GM12801 (cell line): Measurements from ENCODE around the gene MEST.

Experiments used
- CTCF ChIP-seq: IDR thresholded peaks from one replicate; pipeline ENCODE4 v1.5.1; 2011; ENCODE audit warnings: control low read depth; ENCODE audit not compliant: insufficient read length; ENCODE audit errors: extremely low read depth

The MEST gene

GRCh38 chr7:130486954-130487436, 4.9 kb upstream of the MEST start:
- no peak for TF ChIP-seq CTCF

DNA sequence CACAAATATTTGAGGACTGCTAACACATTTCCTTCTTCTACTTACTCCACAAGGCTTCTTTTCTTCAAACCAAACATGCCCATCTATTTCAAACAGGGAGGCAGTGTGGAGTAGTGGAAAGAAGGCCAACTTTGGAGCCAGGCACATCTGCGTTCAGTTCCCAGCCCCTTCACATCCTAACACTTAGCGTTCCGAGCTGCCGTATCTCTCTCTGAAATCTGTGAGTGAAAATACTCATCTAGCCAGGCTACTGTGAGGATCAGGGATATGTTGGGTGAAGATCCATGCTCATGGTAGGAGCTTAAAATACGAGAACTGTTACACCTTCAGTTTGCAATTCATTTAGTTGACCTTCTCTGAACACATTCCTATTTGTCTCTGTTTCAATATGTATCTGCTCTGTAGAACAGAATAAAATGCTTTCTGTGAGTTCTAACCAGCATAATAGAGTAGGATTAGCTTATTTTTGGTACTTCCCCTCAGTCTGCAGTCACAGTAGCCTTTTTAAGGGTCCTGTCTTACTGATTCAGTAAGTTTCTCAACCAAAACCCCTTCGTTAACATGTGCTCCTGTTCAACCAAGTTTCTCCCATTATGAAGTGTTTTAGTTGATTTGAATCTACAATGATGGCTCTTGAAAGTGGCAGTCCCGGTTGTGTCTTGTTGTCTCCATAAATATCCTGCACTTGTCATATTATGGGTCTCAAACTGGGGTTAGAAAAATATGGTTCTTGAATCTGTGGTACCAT, 3.3 kb upstream of the MEST start:
- no peak for TF ChIP-seq CTCF

GRCh38 chr7:130489140-130489983, 2.5 kb upstream of the MEST start:
- TF ChIP-seq CTCF: no peak

GRCh38 chr7:130490311-130490791, 1.5 kb upstream of the MEST start:
- TF ChIP-seq CTCF: no peak

- TF ChIP-seq CTCF: no peak
These were observed 739 bp upstream of the MEST start for GRCh38 chr7:130490888-130491804.

GRCh38 chr7:130492523-130493274, 814 bp downstream of the MEST start:
- no peak for TF ChIP-seq CTCF
